K562 (cell line): ENCODE measurements around the gene ACTN3. TPM values are rescaled to one million over a fixed set of nuclear protein-coding genes. Genes with fewer than 3 reads are reported as not detected.

Experiments used
- BRD4 ChIP-seq: fragments of 200-600 bp; sonication (generic); IDR thresholded peaks from 2 replicates; pipeline ENCODE4 v1.6.1; 2017; ENCODE audit warnings: inconsistent platforms
- CREB3 ChIP-seq: fragments of 450-650 bp; conservative IDR thresholded peaks from 2 replicates; pipeline ENCODE4 v1.6.1; 2016; ENCODE audit warnings: missing genetic modification characterization, low read depth, mild to moderate bottlenecking, missing compliant biosample characterization, moderate library complexity
- CREBBP ChIP-seq: IDR thresholded peaks from one replicate; pipeline ENCODE4 v1.6.1; 2012; ENCODE audit warnings: low read depth, mild to moderate bottlenecking, control low read depth, inconsistent platforms, low read length
- IRF2 ChIP-seq: sonication (generic); formaldehyde crosslinking; IDR thresholded peaks from 2 replicates; pipeline ENCODE4 v1.8.1; 2022; ENCODE audit warnings: mild to moderate bottlenecking, missing genetic modification reagents
- MBD1 ChIP-seq: fragments of 250-450 bp; sonication (Bioruptor Pico); IDR thresholded peaks from 2 replicates; pipeline ENCODE4 v1.8.0; 2022; ENCODE audit warnings: inconsistent platforms
- MBD2 ChIP-seq: sonication (generic); IDR thresholded peaks from 2 replicates; pipeline ENCODE4 v1.6.1; 2016; ENCODE audit warnings: low read depth, borderline replicate concordance
- MED1 ChIP-seq: sonication (generic); formaldehyde crosslinking; IDR thresholded peaks from 2 replicates; pipeline ENCODE4 v1.8.1; 2023; ENCODE audit warnings: missing genetic modification reagents, borderline replicate concordance
- STAG1 ChIP-seq: sonication (generic); formaldehyde crosslinking; IDR thresholded peaks from 2 replicates; pipeline ENCODE4 v1.5.0; 2020; ENCODE audit warnings: missing genetic modification reagents, borderline replicate concordance
- TRIM25 ChIP-seq: fragments of 450-650 bp; IDR thresholded peaks from 2 replicates; pipeline ENCODE4 v1.7.0; 2016; ENCODE audit warnings: borderline replicate concordance
- ZBTB33 ChIP-seq: sonication (generic); formaldehyde crosslinking; IDR thresholded peaks from 2 replicates; pipeline ENCODE4 v1.8.1; 2023; ENCODE audit warnings: mild to moderate bottlenecking, missing genetic modification reagents
- ZMIZ1 ChIP-seq, 2 experiments: fragments of 150-350 bp in 1 of 2; IDR thresholded peaks; 2 replicates each; pipeline ENCODE4 v1.6.1; 2012 to 2016; ENCODE audit warnings: low read depth in 2 of 2, low read length in 2 of 2, mild to moderate bottlenecking in 1 of 2, moderate library complexity in 1 of 2
- polyA plus RNA-seq, 8 experiments: library from polyadenylated mRNA; depleted of rRNA in 4 of 8; stranded (reverse) in 5 of 8; unstranded in 3 of 8; fragments of >200 nt; fragmentation: Nextera tagmentation in 2 of 8; fragmentation: Illumina TruSeq in 1 of 8; extraction: Ambion mirVana in 2 of 8; extraction: Trizol in 1 of 8; gene quantifications; 2 replicates each; pipeline versions ENCODE4 v1.2.1 to v1.2.3, GENCODE V29; 2011 to 2014; ENCODE audit warnings: inconsistent platforms in 1 of 8, missing spikeins in 1 of 8
- total RNA-seq, 7 experiments: library from RNA; depleted of rRNA in 6 of 7; stranded (reverse); fragments of >200 nt in 6 of 7; fragmentation: Illumina TruSeq in 2 of 7; extraction: Trizol in 2 of 7; gene quantifications; 2 replicates each; pipeline versions ENCODE4 v1.2.1 to v1.2.3, GENCODE V29; 2011 to 2021; ENCODE audit warnings: low replicate concordance in 1 of 7
- TF ChIP-seq, protein P1 (sequence below), 3 experiments: fragments of 200-800 bp in 1 of 3; sonication (Bioruptor generic) in 1 of 3; sonication (generic) in 1 of 3; formaldehyde crosslinking in 1 of 3; IDR thresholded peaks; 2 replicates each; pipeline versions ENCODE4 v1.6.1 to v1.8.0; 2016 to 2022; ENCODE audit warnings: mild to moderate bottlenecking in 2 of 3, missing compliant biosample characterization in 2 of 3, missing genetic modification characterization in 2 of 3, missing genetic modification reagents in 1 of 3
- TF ChIP-seq, protein P2 (sequence below): fragments of 250-450 bp; sonication (Bioruptor Pico); IDR thresholded peaks from 2 replicates; pipeline ENCODE4 v1.8.0; 2022; ENCODE audit warnings: moderate library complexity, mild to moderate bottlenecking, inconsistent platforms

Gene ACTN3
- total and polyA plus RNA-seq, 9 of the 15 experiments (the other 6 are each of a cell fraction or from before 2014, with no cell fraction given): not detected

DNA sequence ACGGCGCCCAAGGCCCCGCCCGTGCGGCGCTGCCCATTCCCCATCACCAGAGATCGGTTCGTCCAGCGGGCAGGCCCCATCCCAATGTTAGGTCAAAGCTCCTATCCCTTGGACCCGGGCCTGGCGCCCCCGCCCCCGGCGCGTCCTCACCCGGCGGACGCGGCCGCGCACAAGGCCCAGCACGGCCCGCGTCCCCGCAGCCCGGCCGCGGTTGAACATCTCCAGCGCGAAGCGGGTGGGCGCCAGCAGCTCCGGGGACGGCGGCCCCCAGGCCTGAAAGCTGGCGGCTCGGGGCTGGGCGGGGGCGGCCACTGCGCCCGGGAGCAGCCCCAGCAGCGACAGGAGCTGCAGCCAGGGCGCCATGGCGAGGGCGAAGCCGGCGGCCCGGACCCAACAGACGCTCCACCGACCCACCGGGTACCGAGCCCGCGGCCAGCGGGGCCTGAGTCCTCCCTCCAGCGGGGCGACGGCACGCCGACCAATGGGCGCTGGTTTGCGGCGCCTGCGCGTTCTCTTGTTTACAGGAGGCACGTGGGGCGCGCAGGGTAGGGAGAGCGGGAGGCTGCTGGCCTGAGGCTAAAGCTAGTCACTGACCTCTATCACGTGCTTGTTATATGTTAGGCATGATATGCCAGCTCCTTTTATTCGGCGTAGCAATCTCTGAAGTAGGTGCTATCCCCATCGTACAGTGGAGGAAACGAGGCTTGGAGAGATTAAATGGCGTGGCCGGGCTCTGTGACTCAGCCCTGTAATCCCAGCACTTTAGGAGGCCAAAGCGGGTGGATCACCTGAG, 21.6 kb downstream of the ACTN3 start, which contains the start of gene CTSF (continued):
- TF ChIP-seq ZBTB33 (CRISPR knock-in tag): no peak; the same call in 1 of the 2 replicates
- TF ChIP-seq BRD4: no peak
- peak; percentile 64; the same call in 1 of the 2 replicates for TF ChIP-seq CREB3 (tag)
- TF ChIP-seq IRF2: no peak
- no peak for TF ChIP-seq TRIM25
- TF ChIP-seq MED1: no peak
- no peak for TF ChIP-seq CREBBP
- TF ChIP-seq MBD1: no peak
- TF ChIP-seq, protein P1, sequence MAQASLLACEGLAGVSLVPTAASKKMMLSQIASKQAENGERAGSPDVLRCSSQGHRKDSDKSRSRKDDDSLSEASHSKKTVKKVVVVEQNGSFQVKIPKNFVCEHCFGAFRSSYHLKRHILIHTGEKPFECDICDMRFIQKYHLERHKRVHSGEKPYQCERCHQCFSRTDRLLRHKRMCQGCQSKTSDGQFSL (CRISPR knock-in tag; IDR thresholded peaks at IDR 0.05): no peak
- TF ChIP-seq, protein P1 (tag; IDR thresholded peaks at IDR 0.05): no peak
- TF ChIP-seq MBD2: no peak
- no peak for TF ChIP-seq ZMIZ1 (IDR thresholded peaks at IDR 0.05; ENCODE audit: low read depth in 2 of 2, low read length in 2 of 2)
- TF ChIP-seq, protein P2, sequence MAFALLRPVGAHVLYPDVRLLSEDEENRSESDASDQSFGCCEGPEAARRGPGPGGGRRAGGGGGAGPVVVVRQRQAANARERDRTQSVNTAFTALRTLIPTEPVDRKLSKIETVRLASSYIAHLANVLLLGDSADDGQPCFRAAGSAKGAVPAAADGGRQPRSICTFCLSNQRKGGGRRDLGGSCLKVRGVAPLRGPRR (CRISPR knock-in tag): no peak
- TF ChIP-seq STAG1: peak; percentile 45
